GM12864 (cell line): Measurements from ENCODE around the gene UTP25.
A peak's percentile ranks its signal among the peaks of the same experiment; 100 is the strongest.

Experiments used
- DNase-seq: peaks from one replicate; pipeline ENCODE4 v3.0.0-alpha.2; 2011; ENCODE audit warnings: low read depth
- H3K4me3 ChIP-seq: 2 replicates; pipeline ENCODE4 v1.5.1; 2011; ENCODE audit warnings: mild to moderate bottlenecking, low read depth, low read length, control low read depth
- CTCF ChIP-seq: IDR thresholded peaks from 2 replicates; pipeline ENCODE4 v1.5.1; 2011; ENCODE audit warnings: low read depth, mild to moderate bottlenecking, moderate library complexity, low read length, control low read depth, inconsistent platforms; ENCODE audit errors: missing control alignments

Gene UTP25

GRCh38 chr1:209839875-209840546 lies 12.2 kb downstream of the UTP25 start:
- TF ChIP-seq CTCF, result no peak
- no peak overlapping the region for H3K4me3 ChIP-seq
- no peak for DNase-seq

- no peak for TF ChIP-seq CTCF
- H3K4me3 ChIP-seq, result no peak overlapping the region
- no peak for DNase-seq
Observed at GRCh38 chr1:209840611-209841010, 12.8 kb downstream of the UTP25 start.

GRCh38 chr1:209844695-209845407 lies 17.1 kb downstream of the UTP25 start:
- TF ChIP-seq CTCF, result no peak
- H3K4me3 ChIP-seq, result no peak overlapping the region
- no peak for DNase-seq

- no peak overlapping the region for H3K4me3 ChIP-seq
- DNase-seq, result no peak
- TF ChIP-seq CTCF, result no peak
Observed at GRCh38 chr1:209845408-209845725, 17.6 kb downstream of the UTP25 start.

GRCh38 chr1:209849388-209849787 lies 21.6 kb downstream of the UTP25 start:
- no peak for DNase-seq
- H3K4me3 ChIP-seq, result no peak overlapping the region
- TF ChIP-seq CTCF, result no peak

GRCh38 chr1:209850342-209850979 lies 22.7 kb downstream of the UTP25 start:
- DNase-seq, result no peak
- no peak overlapping the region for H3K4me3 ChIP-seq
- TF ChIP-seq CTCF, result peak; percentile 83
